ENCODE results near the gene AIFM1.

GRCh38 chrX:130121505-130121800 lies 44.2 kb downstream of the AIFM1 start:
- TF ChIP-seq BACH2 (CRISPR knock-in tag; IDR thresholded peaks at IDR 0.05; ENCODE audit: borderline replicate concordance), result no peak
- TF ChIP-seq ZNF8 (CRISPR knock-in tag; IDR thresholded peaks at IDR 0.05), result no peak
- TF ChIP-seq, protein P1, sequence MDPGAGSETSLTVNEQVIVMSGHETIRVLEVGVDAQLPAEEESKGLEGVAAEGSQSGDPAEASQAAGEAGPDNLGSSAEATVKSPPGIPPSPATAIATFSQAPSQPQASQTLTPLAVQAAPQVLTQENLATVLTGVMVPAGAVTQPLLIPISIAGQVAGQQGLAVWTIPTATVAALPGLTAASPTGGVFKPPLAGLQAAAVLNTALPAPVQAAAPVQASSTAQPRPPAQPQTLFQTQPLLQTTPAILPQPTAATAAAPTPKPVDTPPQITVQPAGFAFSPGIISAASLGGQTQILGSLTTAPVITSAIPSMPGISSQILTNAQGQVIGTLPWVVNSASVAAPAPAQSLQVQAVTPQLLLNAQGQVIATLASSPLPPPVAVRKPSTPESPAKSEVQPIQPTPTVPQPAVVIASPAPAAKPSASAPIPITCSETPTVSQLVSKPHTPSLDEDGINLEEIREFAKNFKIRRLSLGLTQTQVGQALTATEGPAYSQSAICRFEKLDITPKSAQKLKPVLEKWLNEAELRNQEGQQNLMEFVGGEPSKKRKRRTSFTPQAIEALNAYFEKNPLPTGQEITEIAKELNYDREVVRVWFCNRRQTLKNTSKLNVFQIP (CRISPR knock-in tag; IDR thresholded peaks at IDR 0.05; ENCODE audit: borderline replicate concordance, low read depth), result no peak
- no peak for TF ChIP-seq ZNF565 (CRISPR knock-in tag; conservative IDR thresholded peaks at IDR 0.05; ENCODE audit: low read depth)
- TF ChIP-seq ARNTL (CRISPR knock-in tag; IDR thresholded peaks at IDR 0.05; ENCODE audit: borderline replicate concordance, low read depth), result no peak
- TF ChIP-seq ZFP3 (CRISPR knock-in tag; IDR thresholded peaks at IDR 0.05), result no peak
- TF ChIP-seq, protein P2, sequence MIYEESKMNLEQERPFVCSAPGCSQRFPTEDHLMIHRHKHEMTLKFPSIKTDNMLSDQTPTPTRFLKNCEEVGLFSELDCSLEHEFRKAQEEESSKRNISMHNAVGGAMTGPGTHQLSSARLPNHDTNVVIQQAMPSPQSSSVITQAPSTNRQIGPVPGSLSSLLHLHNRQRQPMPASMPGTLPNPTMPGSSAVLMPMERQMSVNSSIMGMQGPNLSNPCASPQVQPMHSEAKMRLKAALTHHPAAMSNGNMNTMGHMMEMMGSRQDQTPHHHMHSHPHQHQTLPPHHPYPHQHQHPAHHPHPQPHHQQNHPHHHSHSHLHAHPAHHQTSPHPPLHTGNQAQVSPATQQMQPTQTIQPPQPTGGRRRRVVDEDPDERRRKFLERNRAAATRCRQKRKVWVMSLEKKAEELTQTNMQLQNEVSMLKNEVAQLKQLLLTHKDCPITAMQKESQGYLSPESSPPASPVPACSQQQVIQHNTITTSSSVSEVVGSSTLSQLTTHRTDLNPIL (CRISPR knock-in tag; IDR thresholded peaks at IDR 0.05; ENCODE audit: low read depth), result no peak
- TF ChIP-seq, protein P3, sequence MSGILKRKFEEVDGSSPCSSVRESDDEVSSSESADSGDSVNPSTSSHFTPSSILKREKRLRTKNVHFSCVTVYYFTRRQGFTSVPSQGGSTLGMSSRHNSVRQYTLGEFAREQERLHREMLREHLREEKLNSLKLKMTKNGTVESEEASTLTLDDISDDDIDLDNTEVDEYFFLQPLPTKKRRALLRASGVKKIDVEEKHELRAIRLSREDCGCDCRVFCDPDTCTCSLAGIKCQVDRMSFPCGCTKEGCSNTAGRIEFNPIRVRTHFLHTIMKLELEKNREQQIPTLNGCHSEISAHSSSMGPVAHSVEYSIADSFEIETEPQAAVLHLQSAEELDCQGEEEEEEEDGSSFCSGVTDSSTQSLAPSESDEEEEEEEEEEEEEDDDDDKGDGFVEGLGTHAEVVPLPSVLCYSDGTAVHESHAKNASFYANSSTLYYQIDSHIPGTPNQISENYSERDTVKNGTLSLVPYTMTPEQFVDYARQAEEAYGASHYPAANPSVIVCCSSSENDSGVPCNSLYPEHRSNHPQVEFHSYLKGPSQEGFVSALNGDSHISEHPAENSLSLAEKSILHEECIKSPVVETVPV (CRISPR knock-in tag; IDR thresholded peaks at IDR 0.05), result no peak
